Posterior vena cava (tissue), 2 donors: ENCODE data around the gene ACTG1. TPM values are rescaled to one million over a fixed set of nuclear protein-coding genes. Genes with fewer than 3 reads are reported as not detected.

ENCODE experiments used
- DNase-seq: peaks from one replicate; pipeline ENCODE4 v3.0.0-alpha.2; 2020; ENCODE audit warnings: low spot score
- intact Hi-C, 2 donors: fragments of 100-400 bp; cut with DNase I; formaldehyde crosslinking; loops; one replicate each; pipeline versions ENCODE4 v1.14.1 to v1.14.2; 2022 to 2023
- total RNA-seq, 2 donors: library from RNA; stranded (reverse); fragmentation: NEBNext Ultra II Directional; extraction: Animal tissue kit (Norgen Biotek cat#: 25700); gene quantifications; one replicate each; pipeline ENCODE4 v1.2.1, GENCODE V29; 2021
- donor health status: DM: yes; HTN: yes; CAD: no.
- donor health status: DM: yes; HTN: yes; CAD: no.

ACTG1 gene
- total RNA-seq, 2 donors from 2014 or later: 1,410 to 1,809 TPM

DNA sequence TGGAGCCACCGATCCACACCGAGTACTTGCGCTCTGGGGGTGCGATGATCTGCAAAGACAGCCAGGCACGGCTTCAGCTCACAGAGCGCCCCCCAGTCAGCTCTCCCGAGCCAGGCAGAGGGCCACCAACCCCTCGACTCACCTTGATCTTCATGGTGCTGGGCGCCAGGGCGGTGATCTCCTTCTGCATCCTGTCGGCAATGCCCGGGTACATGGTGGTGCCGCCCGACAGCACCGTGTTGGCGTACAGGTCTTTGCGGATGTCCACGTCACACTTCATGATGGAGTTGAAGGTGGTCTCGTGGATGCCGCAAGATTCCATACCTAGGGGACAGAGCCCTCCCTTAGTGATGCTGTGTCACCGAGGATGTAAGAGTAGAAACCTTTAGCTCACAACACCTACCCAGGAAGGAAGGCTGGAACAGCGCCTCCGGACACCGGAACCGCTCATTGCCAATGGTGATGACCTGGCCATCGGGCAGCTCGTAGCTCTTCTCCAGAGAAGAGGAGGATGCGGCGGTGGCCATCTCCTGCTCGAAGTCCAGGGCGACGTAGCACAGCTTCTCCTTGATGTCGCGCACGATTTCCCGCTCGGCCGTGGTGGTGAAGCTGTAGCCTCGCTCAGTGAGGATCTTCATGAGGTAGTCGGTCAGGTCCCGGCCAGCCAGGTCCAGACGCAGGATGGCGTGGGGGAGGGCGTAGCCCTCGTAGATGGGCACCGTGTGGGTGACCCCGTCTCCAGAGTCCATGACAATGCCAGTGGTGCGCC, 1.6 kb downstream of the ACTG1 start:
- intact Hi-C loops: loop anchor here in 1 of 2 donors (2.0 kb wide), 1 partner anchor 114 kb away; no protein-coding TSS in a partner anchor
- no peak for DNase-seq

- intact Hi-C loops: loop anchor here in 1 of 2 donors (2.0 kb wide), 1 partner anchor 113 kb away; no protein-coding TSS in a partner anchor
- no peak for DNase-seq
Measured at GRCh38 chr17:81509972-81510784, 2.4 kb downstream of the ACTG1 start.

DNA sequence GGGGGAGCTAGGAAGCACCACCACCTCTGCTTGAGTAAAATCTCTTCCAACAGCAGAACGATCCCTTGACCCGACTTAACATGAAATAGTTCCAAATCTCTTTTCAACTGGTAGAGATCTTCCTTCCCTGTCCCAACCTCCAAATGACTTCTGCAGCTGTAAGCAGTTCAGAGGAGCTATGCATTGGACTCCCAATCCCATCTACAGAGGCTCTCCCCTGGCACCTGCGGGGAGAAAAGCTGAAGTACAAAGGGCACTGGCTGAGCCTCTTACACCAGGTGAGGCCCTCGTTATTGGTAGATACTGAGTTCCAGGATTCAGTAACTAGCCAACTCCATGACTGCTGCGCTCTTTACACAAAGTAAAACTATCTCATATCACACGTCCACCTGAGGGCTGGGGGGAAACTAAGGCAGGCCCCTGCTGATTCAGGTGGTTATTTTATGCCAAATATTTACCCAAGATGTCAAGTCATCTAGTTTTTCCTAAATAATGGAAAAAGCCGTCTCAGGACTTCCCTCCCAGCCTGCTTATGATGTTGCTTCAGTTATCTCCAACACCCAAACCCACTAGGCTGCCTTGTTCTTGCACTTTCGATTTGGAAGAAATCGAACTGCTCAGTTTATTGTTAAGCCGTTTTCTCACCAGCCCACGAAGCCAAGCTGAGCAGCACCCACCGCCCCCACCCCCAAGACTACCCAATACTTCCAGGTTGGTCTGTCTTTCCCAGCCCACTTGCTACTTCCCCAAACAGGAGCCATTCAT, 3.2 kb downstream of the ACTG1 start:
- no peak for DNase-seq

DNA sequence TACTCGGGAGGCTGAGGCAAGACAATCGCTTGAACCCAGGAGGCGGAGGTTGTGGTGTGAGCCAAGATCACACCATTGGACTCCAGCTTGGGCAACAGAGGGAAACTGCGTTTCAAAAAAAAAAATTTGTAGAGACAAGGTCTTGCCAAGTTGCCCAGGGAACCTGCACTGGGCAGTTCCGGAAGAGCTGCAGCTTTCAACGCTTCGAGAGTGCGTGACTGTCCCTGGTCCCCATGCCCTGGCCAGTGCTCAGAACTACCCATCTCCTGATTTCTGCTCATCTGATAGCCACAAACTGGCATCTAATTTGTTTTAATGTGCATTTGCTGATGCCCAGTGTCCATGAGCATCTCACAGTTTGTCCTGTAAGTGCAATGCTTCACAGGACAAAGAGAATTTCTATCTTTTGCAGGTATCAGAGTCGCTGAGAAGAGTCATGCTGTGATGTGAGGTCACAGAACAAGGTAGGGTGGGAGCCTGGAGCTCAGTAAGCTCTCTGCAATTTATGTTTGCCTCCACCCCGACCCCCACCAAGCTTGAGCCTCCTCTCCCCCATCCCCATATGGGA, 3.9 kb downstream of the ACTG1 start:
- DNase-seq: no peak
- intact Hi-C loops: no loop called here

More for the DNA sequence above, 3.2 kb downstream of the ACTG1 start:
- intact Hi-C loops: no loop called here

DNA sequence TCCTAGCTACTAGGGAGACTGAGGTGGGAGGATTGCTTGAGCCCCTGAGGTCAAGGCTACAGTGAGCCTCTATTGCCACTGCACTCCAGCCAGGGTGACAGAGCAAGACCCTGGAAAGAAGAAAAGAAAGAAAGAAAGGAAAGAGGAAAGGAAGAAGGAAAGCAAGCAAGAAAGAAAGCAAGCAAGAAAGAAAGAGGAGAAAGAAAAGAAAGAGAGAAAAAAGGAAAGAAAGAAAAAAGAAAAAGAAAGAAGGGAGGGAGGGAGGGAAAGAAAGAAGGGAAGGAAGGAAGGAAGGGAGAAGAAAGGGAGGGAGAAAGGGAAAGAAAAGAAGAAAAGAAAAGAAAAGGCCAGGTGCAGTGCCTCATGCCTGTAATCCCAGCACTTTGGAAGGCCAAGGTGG, 9.0 kb downstream of the ACTG1 start:
- intact Hi-C loops: no loop called here
- no peak for DNase-seq

GRCh38 chr17:81502471-81503017, 10.1 kb downstream of the ACTG1 start:
- DNase-seq: no peak

DNA sequence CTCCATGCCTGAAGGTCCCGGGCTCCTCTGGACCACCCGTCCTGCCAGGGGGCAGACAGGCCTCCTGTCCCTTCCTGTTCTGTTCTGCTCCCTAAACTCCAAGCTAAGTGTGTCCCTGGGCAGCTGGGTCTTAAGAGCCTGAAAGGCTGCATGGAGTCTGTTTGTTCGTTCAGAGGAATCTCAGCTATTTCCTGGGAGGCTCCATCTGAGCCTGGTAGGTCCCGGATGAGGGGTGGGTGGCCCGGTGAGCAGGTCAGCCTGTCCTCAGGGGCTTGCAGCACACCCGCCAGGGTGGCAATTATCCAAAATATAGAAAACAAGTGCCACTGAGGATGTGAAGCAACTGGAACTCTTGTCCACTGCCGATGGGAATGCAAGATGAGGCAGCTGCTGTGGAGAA, 12.6 kb downstream of the ACTG1 start:
- intact Hi-C loops: no loop called here
- DNase-seq: no peak

More at GRCh38 chr17:81502471-81503017, 10.1 kb downstream of the ACTG1 start:
- intact Hi-C loops: no loop called here

DNA sequence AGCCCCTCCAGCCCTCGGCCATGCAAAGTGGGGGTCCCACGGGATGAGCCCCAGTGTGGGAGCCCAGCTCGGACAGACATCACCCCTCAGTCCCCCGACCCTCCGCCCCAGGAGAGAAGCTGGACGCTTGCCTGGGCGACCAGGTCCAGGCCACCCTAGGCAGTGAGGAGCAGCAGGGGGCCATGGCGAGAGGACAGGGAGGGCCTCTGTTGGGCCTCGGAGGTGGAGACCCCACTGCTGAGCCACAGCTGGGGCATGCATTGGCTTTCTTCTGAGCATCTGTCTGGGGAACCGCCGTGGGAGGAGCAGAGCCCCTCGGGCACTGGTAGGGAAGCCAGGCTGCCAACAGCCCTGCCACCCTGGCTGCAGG, 13.0 kb downstream of the ACTG1 start:
- DNase-seq: no peak
- intact Hi-C loops: no loop called here

GRCh38 chr17:81498953-81499600, 13.5 kb downstream of the ACTG1 start:
- DNase-seq: no peak
- intact Hi-C loops: no loop called here

DNA sequence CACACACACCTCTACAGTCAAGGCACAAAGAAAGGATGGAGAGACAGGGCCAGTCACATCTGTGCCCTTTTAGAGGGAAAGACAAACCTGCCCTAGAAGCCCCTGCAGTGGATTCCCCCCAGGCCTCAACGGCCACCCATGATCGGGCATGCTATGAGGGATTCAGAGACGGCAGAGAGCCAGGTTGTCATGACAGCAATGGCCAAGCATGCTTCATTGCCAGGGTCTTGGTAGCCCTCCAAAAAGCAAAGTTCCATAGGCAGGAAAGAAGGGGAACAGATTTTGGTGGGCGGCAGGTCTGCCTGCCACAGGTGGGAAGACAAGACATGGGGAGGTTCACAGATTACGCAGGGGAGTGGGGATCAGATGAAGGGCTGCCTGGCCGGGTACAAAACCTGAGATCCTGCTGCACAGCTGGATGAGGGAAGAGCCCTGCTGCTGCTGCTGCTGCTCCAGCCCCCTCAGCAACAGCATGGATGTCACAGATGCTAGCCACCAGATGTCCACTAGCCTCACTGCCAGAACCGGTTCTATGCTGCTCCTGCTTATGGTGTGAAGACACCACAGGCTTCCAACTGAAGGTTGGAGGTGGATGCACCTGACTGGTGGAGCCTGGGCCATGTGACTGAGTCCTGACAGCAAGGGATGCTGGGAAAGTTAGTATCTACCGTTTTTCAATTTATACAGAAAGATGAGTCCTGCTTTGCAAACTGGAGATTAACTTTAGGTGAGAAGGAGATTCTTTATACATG, 17.8 kb downstream of the ACTG1 start:
- no peak for DNase-seq
- intact Hi-C loops: no loop called here

- intact Hi-C loops: no loop called here
- DNase-seq: no peak
Measured at GRCh38 chr17:81493198-81494038, 19.2 kb downstream of the ACTG1 start.

- intact Hi-C loops: no loop called here
- DNase-seq: no peak
Measured at GRCh38 chr17:81492706-81493105, 19.9 kb downstream of the ACTG1 start.

DNA sequence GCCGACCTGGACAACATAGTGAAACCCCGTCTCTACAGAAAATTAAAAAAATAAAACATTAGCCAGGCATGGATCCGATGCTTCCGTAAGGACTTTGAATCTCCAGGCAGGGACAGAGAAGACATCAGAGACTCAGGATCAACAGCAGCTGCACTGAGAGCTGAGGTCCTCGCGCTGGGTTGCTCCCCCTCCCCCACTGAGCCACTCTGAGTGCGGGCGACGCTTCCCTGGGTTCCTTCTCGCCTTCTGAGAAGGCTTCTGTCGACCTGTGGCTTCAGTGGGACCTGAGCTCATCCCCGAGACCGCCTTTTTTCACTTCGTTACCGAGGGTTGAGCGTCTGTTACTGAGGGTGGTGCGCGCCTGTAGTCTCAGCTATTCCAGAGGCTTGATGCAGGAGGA, 20.4 kb downstream of the ACTG1 start:
- intact Hi-C loops: no loop called here
- DNase-seq: no peak

GRCh38 chr17:81491761-81492160, 20.8 kb downstream of the ACTG1 start:
- DNase-seq: no peak
- intact Hi-C loops: no loop called here

- intact Hi-C loops: no loop called here
- no peak for DNase-seq
Measured at GRCh38 chr17:81491181-81491581, 21.4 kb downstream of the ACTG1 start.

GRCh38 chr17:81489998-81490992, 22.3 kb downstream of the ACTG1 start:
- DNase-seq: no peak
- intact Hi-C loops: loop anchor here in 1 of 2 donors (10.0 kb wide), 1 partner anchor 195 kb away; the partner anchor contains the start of gene SLC38A10
